HepG2 (cell line): ENCODE data around the gene ATP9A. TPM values are rescaled to one million over a fixed set of nuclear protein-coding genes. Genes with fewer than 3 reads are reported as not detected.

Experiments
- AHDC1 ChIP-seq: sonication (generic); formaldehyde crosslinking; IDR thresholded peaks from 2 replicates; pipeline ENCODE4 v1.5.1; 2020; ENCODE audit warnings: mild to moderate bottlenecking, missing genetic modification reagents, borderline replicate concordance
- ESRRA ChIP-seq: sonication (generic); formaldehyde crosslinking; IDR thresholded peaks from 2 replicates; pipeline ENCODE4 v1.5.1; 2020; ENCODE audit warnings: mild to moderate bottlenecking, low read depth, missing genetic modification reagents
- EZH2 ChIP-seq: conservative IDR thresholded peaks from 2 replicates; pipeline ENCODE4 v1.6.1; 2012; ENCODE audit warnings: mild to moderate bottlenecking, low read depth, low read length, moderate library complexity
- HNF1A ChIP-seq, 2 experiments: sonication (generic) in 1 of 2; formaldehyde crosslinking in 1 of 2; IDR thresholded peaks; 2 replicates each; pipeline versions ENCODE4 v1.4.0 to v1.6.1; 2016 to 2020; ENCODE audit warnings: borderline replicate concordance in 1 of 2, low read depth in 1 of 2, mild to moderate bottlenecking in 1 of 2, missing genetic modification reagents in 1 of 2
- MTA3 ChIP-seq: sonication (generic); formaldehyde crosslinking; IDR thresholded peaks from 2 replicates; pipeline ENCODE4 v1.4.0; 2020; ENCODE audit warnings: missing genetic modification reagents
- NPAS2 ChIP-seq: sonication (generic); formaldehyde crosslinking; IDR thresholded peaks from 2 replicates; pipeline ENCODE4 v1.8.0; 2022; ENCODE audit warnings: mild to moderate bottlenecking, missing genetic modification reagents, borderline replicate concordance
- NR0B2 ChIP-seq: sonication (generic); formaldehyde crosslinking; IDR thresholded peaks from 2 replicates; pipeline ENCODE4 v1.4.0; 2020; ENCODE audit warnings: mild to moderate bottlenecking, missing genetic modification reagents
- REL ChIP-seq: sonication (generic); formaldehyde crosslinking; conservative IDR thresholded peaks from 2 replicates; pipeline ENCODE4 v1.8.0; 2022; ENCODE audit warnings: mild to moderate bottlenecking, missing genetic modification reagents, moderate library complexity
- RNF2 ChIP-seq: fragments of 450-650 bp; conservative IDR thresholded peaks from 2 replicates; pipeline ENCODE4 v1.6.1; 2016; ENCODE audit warnings: low read depth
- SKI ChIP-seq: fragments of 450-650 bp; IDR thresholded peaks from one replicate; pipeline ENCODE4 v1.6.1; 2018; ENCODE audit warnings: mild to moderate bottlenecking; ENCODE audit not compliant: partially characterized antibody
- TOPORS ChIP-seq: sonication (generic); formaldehyde crosslinking; IDR thresholded peaks from 2 replicates; pipeline ENCODE4 v1.8.0; 2023; ENCODE audit warnings: mild to moderate bottlenecking, missing genetic modification reagents
- WIZ ChIP-seq: sonication (generic); formaldehyde crosslinking; IDR thresholded peaks from 2 replicates; pipeline ENCODE4 v1.5.1; 2020; ENCODE audit warnings: mild to moderate bottlenecking, missing genetic modification reagents
- XRCC5 ChIP-seq: fragments of 200-400 bp; formaldehyde crosslinking; optimal IDR thresholded peaks from 2 replicates; pipeline ENCODE3; 2017; ENCODE audit warnings: mild to moderate bottlenecking, low read length
- ZFAT ChIP-seq: sonication (generic); formaldehyde crosslinking; conservative IDR thresholded peaks from 2 replicates; pipeline ENCODE4 v1.8.1; 2023; ENCODE audit warnings: missing genetic modification reagents, inconsistent platforms
- ZFP90 ChIP-seq: sonication (generic); formaldehyde crosslinking; IDR thresholded peaks from 2 replicates; pipeline ENCODE4 v1.8.0; 2022; ENCODE audit warnings: missing genetic modification reagents, mild to moderate bottlenecking, inconsistent platforms, borderline replicate concordance
- ZNF589 ChIP-seq: sonication (generic); formaldehyde crosslinking; conservative IDR thresholded peaks from 2 replicates; pipeline ENCODE4 v1.8.0; 2022; ENCODE audit warnings: mild to moderate bottlenecking, moderate library complexity, missing genetic modification reagents
- ZNF839 ChIP-seq: sonication (generic); formaldehyde crosslinking; IDR thresholded peaks from 2 replicates; pipeline ENCODE4 v1.4.0; 2020; ENCODE audit warnings: missing genetic modification reagents, mild to moderate bottlenecking, borderline replicate concordance
- ZSCAN9 ChIP-seq: IDR thresholded peaks from 2 replicates; pipeline ENCODE4 v1.6.1; 2016; ENCODE audit warnings: borderline replicate concordance
- polyA plus RNA-seq, 8 experiments: library from polyadenylated mRNA; depleted of rRNA in 3 of 8; stranded (reverse) in 7 of 8; unstranded in 1 of 8; fragments of >200 nt; fragmentation: Illumina TruSeq in 4 of 8; extraction: Trizol in 4 of 8; gene quantifications; 2 replicates each; pipeline versions ENCODE4 v1.2.1 to v1.2.3, GENCODE V29; 2011 to 2016; ENCODE audit warnings: low read depth in 4 of 8, missing spikeins in 1 of 8, mixed read lengths in 1 of 8; ENCODE audit not compliant: insufficient read depth in 1 of 8
- total RNA-seq, 5 experiments: library from RNA; depleted of rRNA; stranded (reverse); fragments of >200 nt; fragmentation: Illumina TruSeq; extraction: Trizol; gene quantifications; 2 replicates each; pipeline ENCODE4 v1.2.3, GENCODE V29; 2016; ENCODE audit warnings: low read depth in 1 of 5

The ATP9A gene
- total and polyA plus RNA-seq, 2 of the 13 experiments (the other 11 are each of a cell fraction or from before 2014, with no cell fraction given): 11.8 to 18.5 TPM

DNA sequence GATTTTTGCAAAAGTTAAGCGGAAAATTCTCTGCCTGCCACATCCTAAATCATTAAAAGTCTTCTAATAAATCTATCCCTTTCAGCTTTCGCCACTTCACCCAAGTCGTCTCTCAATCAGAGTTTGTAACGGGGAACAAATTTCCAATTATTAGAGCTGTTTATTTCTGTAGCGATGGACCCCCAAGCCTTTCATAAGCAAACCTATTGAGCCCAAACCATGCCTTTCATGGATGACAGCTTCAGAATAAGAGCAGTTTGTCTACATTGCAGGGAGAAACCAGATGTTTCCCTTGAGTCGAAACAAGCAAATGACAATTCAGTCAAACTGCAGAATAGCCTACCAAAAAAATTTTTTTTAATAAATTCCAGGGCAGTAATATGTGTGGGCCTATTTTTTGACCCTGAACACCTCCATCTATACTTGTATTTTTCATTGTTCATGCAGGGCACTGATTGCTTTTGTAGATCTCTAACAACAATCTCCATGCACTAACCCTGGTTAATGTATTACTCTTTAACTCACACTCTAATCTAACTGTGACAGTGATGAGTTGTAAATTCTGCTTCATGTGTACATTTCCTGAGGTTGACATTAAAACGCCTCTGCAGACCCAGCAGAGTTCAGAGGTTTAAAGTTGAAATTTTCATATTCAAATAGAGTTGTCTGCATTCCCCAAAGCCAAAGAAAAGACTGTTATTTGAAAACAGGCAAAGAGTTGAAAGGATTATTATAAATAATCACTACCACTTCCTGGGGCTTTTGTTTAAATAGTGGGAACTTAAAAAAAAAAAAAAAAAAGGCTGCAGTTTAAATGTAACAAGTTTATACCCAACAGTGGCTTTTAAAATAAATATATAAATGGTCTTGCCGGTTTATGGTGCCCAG lies 64.5 kb downstream of the ATP9A start (continued):
- TF ChIP-seq NPAS2 (CRISPR knock-in tag) (no peak), ZSCAN9 (CRISPR knock-in tag) (peak; percentile 22; the same call in 1 of the 2 replicates), NR0B2 (CRISPR knock-in tag) (no peak), TOPORS (CRISPR knock-in tag) (no peak), SKI (peak; percentile 94), HNF1A (IDR thresholded peaks at IDR 0.05; ENCODE audit: low read depth) (peak; percentile 99), HNF1A (CRISPR knock-in tag; IDR thresholded peaks at IDR 0.05; ENCODE audit: borderline replicate concordance) (peak; percentile 99), REL (CRISPR knock-in tag) (no peak), ZNF839 (CRISPR knock-in tag) (no peak), EZH2 (no peak), ZNF589 (0 out of 2 replicates have a peak, but pooled peaks have one; percentile 41), ZFP90 (CRISPR knock-in tag) (no peak), ESRRA (CRISPR knock-in tag) (no peak), ZFAT (CRISPR knock-in tag) (no peak), AHDC1 (CRISPR knock-in tag) (peak; percentile 94; the same call in 1 of the 2 replicates), RNF2 (no peak), XRCC5 (no peak), WIZ (CRISPR knock-in tag) (no peak), MTA3 (CRISPR knock-in tag) (no peak)
